OCI-LY7 (cell line): ENCODE data around the gene ADCY1.

Source experiments
- EZH2phosphoT487 ChIP-seq: fragments of 200-600 bp; sonication (generic); IDR thresholded peaks from 2 replicates; pipeline ENCODE4 v1.6.1; 2018; ENCODE audit warnings: low read depth, borderline replicate concordance, mild to moderate bottlenecking, mixed run types, antibody characterized with exemption, low read length, moderate library complexity, mixed read lengths
- TF ChIP-seq, protein P1 (sequence below): fragments of 200-600 bp; sonication (generic); conservative IDR thresholded peaks from 2 replicates; pipeline ENCODE4 v1.5.1; 2014; ENCODE audit warnings: mild to moderate bottlenecking, antibody characterized with exemption, low read length, moderate library complexity, mixed read lengths

DNA sequence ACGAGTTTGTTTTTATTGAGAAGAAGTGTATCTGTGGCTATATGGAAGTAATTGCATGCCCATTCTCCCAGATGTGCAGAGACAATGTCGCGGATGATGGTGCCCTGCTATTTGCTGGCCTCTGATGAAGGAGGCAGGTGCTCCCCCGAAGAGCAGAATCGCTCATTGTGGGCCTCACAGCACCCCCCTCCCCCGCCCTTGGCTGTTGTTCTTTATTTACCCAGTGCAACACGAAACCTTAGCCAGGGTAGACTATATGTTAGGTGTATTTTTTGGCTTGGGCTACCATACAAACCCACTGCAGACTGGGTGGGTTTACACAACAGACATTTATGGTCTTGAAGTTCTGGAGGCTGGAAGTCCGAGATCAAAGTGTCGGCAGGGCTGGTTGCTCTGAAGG, 3.4 kb upstream of the ADCY1 start:
- TF ChIP-seq, protein P1, sequence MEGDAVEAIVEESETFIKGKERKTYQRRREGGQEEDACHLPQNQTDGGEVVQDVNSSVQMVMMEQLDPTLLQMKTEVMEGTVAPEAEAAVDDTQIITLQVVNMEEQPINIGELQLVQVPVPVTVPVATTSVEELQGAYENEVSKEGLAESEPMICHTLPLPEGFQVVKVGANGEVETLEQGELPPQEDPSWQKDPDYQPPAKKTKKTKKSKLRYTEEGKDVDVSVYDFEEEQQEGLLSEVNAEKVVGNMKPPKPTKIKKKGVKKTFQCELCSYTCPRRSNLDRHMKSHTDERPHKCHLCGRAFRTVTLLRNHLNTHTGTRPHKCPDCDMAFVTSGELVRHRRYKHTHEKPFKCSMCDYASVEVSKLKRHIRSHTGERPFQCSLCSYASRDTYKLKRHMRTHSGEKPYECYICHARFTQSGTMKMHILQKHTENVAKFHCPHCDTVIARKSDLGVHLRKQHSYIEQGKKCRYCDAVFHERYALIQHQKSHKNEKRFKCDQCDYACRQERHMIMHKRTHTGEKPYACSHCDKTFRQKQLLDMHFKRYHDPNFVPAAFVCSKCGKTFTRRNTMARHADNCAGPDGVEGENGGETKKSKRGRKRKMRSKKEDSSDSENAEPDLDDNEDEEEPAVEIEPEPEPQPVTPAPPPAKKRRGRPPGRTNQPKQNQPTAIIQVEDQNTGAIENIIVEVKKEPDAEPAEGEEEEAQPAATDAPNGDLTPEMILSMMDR: no peak
- no peak for TF ChIP-seq EZH2phosphoT487
